LNCAP (cell line): Measurements from ENCODE around the gene IPO4.

Experiments
- TF ChIP-seq, protein P1 (sequence below): fragments of 450-650 bp; IDR thresholded peaks from 2 replicates; pipeline ENCODE4 v1.5.1; 2017; ENCODE audit warnings: mild to moderate bottlenecking

The IPO4 gene

DNA sequence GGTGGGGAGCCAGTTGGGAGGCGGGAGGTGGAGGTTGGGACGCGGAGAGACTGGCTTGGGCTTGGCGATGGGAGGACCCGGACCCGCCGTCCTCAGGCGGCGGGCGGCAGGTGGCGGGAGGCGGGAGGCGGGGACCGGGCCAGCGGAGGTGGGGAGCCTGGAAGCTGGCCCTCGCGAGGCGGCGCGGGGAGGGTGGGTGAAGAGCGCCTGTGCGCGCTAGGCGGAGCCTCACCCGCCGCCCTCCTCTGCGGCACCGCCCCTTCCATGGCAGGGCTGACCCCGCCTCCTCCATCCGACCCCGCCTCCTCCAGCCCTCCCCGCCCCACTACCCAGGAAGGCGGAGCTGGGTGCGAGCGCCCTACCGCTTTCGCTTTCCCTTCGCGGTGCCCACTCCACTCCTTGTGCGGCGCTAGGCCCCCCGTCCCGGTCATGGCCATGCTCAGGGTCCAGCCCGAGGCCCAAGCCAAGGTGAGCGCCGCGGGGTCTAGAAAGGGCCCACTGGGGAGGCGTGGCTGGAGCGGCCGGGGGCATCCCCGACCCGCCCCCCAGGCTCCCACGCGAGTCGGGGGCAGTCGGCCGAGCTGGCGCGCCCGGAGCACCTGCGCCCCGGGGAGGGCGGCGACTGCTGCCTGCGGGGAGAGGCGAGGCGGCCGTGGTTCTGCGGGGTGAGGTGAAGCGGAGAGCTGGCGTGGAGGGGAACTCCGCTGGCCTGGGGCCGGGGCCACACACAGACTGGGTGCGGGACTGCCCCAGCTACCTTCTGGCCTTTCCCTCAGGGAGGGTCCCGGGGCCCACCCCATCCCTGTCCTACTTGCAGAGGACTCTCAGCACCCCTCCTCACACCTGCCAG is 52.6 kb downstream of the IPO4 start, which contains the start of gene PSME1:
Gene PSME1 (plus strand): TSS at position 361 of the 850 bp plus-strand sequence. CDS start 69 bp downstream, at position 430.
- TF ChIP-seq, protein P1, sequence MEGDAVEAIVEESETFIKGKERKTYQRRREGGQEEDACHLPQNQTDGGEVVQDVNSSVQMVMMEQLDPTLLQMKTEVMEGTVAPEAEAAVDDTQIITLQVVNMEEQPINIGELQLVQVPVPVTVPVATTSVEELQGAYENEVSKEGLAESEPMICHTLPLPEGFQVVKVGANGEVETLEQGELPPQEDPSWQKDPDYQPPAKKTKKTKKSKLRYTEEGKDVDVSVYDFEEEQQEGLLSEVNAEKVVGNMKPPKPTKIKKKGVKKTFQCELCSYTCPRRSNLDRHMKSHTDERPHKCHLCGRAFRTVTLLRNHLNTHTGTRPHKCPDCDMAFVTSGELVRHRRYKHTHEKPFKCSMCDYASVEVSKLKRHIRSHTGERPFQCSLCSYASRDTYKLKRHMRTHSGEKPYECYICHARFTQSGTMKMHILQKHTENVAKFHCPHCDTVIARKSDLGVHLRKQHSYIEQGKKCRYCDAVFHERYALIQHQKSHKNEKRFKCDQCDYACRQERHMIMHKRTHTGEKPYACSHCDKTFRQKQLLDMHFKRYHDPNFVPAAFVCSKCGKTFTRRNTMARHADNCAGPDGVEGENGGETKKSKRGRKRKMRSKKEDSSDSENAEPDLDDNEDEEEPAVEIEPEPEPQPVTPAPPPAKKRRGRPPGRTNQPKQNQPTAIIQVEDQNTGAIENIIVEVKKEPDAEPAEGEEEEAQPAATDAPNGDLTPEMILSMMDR: no peak

DNA sequence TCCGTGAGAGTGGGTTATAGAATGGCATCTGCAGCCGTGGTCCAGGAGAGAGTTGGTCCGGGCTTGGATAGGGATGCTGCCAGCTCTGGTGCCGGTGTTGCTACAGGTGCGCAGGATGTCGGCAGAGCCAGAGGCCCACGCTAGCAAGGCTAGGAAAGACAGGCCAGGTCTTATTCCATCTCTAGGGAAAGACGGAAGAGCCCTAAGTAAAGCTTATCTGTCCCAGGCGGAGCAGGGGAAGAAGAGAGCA is 53.1 kb downstream of the IPO4 start:
- TF ChIP-seq, protein P1: no peak

DNA sequence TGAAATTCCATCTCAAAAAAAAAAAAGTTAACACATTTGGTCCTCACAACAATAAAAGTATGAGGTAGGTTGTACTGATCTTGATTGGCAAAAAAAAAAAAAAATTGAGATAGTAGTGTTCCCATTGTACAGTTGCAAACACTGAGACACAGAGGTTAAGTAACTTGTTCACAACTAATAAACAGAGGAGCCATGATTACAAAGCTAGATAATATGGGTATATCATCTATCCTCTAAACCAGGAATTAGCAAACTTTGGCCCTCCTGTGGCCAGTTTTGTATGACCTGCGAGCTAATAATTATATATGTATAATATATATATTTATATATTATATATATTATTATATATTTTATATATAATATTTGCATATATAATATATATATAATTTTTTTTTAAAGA is 54.9 kb downstream of the IPO4 start:
- TF ChIP-seq, protein P1: no peak

DNA sequence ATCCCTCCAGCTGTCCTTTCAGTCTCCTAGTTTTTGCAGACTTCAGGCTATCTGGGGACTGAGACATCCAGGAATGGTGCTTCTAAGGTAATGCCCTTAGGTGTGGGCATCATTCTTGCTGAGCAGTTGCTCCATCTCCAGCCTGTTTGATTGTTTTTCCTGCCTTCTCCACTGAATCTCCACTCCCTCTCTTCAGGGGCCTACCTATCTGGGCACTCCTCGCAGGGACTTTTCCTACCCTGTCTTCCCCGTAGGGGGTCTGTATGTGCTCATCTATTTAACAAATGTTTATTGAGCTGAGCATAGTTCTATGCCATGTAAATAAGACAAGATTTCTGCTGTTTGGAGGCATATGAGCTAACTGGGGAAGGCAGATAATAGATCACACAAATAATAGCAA is 55.6 kb downstream of the IPO4 start:
- TF ChIP-seq, protein P1: no peak

DNA sequence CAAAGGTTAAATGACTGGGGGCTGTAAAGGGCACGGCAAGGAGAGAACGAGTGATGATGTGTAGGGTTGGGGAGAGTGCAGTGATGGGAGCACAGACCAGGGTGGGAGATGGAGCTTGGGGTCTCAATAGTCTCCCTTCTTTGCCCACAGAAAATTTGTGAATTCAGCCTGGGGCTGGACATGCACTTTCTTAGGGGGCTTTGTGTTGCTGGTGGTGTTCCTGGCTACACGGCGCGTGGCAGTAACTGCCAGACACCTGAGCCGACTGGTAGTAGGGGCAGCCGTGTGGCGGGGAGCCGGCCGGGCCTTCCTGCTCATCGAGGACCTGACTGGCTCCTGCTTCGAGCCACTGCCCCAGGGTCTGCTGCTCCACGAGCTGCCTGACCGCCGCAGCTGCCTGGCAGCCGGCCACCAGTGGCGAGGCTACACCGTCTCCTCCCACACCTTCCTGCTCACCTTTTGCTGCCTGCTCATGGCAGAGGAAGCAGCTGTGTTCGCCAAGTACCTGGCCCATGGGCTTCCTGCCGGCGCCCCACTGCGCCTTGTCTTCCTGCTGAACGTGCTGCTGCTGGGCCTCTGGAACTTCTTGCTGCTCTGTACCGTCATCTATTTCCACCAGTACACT is 56.4 kb downstream of the IPO4 start:
- TF ChIP-seq, protein P1: no peak

DNA sequence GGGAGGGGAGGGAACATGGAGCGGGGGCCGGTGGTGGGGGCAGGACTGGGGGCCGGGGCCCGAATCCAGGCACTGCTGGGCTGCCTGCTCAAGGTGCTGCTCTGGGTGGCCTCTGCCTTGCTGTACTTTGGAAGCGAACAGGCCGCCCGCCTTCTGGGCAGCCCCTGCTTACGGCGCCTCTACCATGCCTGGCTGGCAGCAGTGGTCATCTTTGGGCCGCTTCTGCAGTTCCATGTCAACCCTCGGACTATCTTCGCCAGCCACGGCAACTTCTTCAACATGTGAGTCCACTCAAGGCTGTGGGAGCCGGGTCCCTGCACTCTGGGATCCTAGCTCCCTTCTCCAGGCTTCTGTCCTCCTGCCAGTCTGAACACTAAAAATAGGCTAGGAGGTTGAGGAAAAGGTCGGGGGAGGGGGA is 57.1 kb downstream of the IPO4 start:
- TF ChIP-seq, protein P1: no peak

DNA sequence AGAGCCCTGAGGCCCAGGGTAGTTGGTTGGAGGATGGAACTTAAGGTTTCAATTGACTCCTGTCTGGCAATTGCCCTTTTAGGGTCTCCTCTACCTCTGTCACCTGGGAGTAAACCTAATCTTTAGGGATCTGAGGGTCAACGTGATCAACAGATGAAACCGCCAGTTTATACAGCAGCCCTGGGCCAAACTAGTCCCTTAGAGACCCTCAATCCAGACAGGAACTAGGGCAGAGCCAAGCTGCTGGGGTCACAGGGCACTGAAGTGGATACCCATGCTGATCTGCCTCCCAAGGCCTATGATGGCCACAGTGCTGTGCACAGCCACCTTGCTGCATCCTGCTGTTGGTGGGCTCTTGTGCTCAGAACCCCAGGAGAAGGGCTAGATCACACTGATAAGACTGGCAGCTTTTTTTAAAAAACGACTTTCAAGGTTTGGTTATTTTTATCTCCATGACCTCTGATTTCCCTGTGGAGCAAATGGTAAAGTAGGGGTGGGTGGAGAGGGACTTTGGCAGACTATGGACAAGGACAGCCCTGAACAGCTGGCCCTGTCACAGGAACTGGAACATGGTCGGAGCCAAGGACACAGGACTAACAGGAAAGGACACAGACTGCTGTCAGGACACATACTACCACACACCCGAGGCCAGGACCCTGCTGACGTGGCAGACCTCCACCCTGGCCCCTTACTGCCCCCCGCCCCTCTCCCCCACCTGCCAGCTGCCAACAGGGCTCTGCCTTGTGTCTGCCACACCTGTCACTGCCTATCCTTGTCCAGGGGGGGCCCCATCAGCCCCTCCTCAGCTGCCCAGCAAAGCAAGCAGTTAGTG is 57.7 kb downstream of the IPO4 start:
- TF ChIP-seq, protein P1: no peak
